HG02981 (cell line): ENCODE measurements around the gene USP17L5.
"Not testable (repeated sequence)": the region's sequence is repeated elsewhere in the genome, so short reads cannot be mapped to it uniquely, and the experiment has no call there.

Experiments used
- ATAC-seq: cut with Tn5 transposase; IDR thresholded peaks from one replicate; pipeline ENCODE4 v1.9.1; 2021; ENCODE audit warnings: mild to moderate bottlenecking, moderate library complexity; ENCODE audit not compliant: unreplicated experiment

USP17L5 gene, protein sequence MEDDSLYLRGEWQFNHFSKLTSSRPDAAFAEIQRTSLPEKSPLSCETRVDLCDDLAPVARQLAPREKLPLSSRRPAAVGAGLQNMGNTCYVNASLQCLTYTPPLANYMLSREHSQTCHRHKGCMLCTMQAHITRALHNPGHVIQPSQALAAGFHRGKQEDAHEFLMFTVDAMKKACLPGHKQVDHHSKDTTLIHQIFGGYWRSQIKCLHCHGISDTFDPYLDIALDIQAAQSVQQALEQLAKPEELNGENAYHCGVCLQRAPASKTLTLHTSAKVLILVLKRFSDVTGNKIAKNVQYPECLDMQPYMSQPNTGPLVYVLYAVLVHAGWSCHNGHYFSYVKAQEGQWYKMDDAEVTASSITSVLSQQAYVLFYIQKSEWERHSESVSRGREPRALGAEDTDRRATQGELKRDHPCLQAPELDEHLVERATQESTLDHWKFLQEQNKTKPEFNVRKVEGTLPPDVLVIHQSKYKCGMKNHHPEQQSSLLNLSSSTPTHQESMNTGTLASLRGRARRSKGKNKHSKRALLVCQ

DNA sequence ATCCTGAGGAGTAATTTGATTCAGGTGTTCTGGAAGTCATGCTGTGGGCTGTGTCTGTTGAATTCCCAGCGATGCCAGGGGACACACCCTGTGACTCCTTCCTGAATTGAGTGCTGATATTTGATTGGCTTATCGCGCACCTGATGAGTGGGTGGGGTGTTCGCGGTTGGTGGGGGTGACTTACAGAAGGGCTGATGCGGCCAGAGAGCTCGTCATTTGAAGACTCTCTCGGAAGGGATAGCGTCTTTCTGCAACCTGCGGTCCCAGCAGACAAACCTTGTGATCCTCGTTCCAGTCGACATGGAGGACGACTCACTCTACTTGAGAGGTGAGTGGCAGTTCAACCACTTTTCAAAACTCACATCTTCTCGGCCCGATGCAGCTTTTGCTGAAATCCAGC, at the start of gene USP17L5:
Gene USP17L5 (plus strand): TSS at position 301 of the 400 bp plus-strand sequence. CDS start 0 bp downstream, at position 301.
- ATAC-seq, result not testable (repeated sequence)

DNA sequence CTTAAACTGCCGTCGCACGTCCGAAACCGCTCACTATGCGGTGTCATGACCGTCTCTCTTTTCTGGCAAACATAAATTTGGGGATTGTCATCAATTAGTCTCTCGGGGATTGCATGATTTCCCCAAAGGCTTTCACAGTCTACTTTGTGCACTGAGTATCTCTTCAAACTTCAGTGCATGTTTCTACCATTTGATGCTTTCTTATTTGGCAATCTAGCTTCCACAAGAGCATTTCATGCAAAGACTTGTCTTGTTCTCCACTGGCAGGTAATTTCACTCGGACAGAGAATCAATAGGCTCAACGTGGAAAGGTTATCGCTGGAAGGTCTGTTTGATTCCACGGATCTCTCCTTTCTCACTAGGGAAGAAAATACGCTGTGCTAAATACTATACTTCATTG, 15.0 kb upstream of the USP17L5 start:
- not testable (repeated sequence) for ATAC-seq

DNA sequence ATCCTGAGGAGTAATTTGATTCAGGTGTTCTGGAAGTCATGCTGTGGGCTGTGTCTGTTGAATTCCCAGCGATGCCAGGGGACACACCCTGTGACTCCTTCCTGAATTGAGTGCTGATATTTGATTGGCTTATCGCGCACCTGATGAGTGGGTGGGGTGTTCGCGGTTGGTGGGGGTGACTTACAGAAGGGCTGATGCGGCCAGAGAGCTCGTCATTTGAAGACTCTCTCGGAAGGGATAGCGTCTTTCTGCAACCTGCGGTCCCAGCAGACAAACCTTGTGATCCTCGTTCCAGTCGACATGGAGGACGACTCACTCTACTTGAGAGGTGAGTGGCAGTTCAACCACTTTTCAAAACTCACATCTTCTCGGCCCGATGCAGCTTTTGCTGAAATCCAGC, 14.3 kb upstream of the USP17L5 start, which contains the start of gene USP17L24:
Gene USP17L24 (plus strand): TSS at position 301 of the 400 bp plus-strand sequence. CDS start 0 bp downstream, at position 301.
- ATAC-seq, result not testable (repeated sequence)

DNA sequence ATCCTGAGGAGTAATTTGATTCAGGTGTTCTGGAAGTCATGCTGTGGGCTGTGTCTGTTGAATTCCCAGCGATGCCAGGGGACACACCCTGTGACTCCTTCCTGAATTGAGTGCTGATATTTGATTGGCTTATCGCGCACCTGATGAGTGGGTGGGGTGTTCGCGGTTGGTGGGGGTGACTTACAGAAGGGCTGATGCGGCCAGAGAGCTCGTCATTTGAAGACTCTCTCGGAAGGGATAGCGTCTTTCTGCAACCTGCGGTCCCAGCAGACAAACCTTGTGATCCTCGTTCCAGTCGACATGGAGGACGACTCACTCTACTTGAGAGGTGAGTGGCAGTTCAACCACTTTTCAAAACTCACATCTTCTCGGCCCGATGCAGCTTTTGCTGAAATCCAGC, 9.6 kb upstream of the USP17L5 start, which contains the start of gene USP17L25:
Gene USP17L25 (plus strand): TSS at position 301 of the 400 bp plus-strand sequence. CDS start 0 bp downstream, at position 301.
- ATAC-seq, result not testable (repeated sequence)

DNA sequence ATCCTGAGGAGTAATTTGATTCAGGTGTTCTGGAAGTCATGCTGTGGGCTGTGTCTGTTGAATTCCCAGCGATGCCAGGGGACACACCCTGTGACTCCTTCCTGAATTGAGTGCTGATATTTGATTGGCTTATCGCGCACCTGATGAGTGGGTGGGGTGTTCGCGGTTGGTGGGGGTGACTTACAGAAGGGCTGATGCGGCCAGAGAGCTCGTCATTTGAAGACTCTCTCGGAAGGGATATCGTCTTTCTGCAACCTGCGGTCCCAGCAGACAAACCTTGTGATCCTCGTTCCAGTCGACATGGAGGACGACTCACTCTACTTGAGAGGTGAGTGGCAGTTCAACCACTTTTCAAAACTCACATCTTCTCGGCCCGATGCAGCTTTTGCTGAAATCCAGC, 4.8 kb upstream of the USP17L5 start, which contains the start of gene USP17L26:
Gene USP17L26 (plus strand): TSS at position 301 of the 400 bp plus-strand sequence. CDS start 0 bp downstream, at position 301.
- not testable (repeated sequence) for ATAC-seq

DNA sequence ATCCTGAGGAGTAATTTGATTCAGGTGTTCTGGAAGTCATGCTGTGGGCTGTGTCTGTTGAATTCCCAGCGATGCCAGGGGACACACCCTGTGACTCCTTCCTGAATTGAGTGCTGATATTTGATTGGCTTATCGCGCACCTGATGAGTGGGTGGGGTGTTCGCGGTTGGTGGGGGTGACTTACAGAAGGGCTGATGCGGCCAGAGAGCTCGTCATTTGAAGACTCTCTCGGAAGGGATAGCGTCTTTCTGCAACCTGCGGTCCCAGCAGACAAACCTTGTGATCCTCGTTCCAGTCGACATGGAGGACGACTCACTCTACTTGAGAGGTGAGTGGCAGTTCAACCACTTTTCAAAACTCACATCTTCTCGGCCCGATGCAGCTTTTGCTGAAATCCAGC, 4.6 kb downstream of the USP17L5 start, which contains the start of gene USP17L27:
Gene USP17L27 (plus strand): TSS at position 301 of the 400 bp plus-strand sequence. CDS start 0 bp downstream, at position 301.
- not testable (repeated sequence) for ATAC-seq

DNA sequence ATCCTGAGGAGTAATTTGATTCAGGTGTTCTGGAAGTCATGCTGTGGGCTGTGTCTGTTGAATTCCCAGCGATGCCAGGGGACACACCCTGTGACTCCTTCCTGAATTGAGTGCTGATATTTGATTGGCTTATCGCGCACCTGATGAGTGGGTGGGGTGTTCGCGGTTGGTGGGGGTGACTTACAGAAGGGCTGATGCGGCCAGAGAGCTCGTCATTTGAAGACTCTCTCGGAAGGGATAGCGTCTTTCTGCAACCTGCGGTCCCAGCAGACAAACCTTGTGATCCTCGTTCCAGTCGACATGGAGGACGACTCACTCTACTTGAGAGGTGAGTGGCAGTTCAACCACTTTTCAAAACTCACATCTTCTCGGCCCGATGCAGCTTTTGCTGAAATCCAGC, 9.4 kb downstream of the USP17L5 start, which contains the start of gene USP17L28:
Gene USP17L28 (plus strand): TSS at position 301 of the 400 bp plus-strand sequence. CDS start 0 bp downstream, at position 301.
- not testable (repeated sequence) for ATAC-seq

DNA sequence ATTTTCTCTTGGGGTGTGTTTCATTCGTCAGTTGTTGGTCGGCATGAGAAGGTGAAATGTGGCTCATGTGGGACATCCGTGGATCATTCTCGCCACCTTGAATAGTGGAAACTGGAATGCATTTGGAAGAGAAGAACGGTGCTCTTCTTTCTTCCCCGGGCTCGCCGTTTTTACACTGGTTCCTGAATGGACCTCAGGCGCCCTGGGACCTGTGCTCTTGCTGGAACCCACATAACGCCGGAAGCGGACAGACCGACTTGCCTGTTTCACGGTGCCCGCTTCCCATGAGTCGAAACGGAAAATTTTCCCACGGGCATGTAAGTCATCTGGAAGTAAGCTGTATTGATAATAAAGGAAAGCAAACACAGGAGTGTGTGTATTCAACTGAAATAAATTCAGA, 11.7 kb downstream of the USP17L5 start:
- ATAC-seq, result not testable (repeated sequence)

DNA sequence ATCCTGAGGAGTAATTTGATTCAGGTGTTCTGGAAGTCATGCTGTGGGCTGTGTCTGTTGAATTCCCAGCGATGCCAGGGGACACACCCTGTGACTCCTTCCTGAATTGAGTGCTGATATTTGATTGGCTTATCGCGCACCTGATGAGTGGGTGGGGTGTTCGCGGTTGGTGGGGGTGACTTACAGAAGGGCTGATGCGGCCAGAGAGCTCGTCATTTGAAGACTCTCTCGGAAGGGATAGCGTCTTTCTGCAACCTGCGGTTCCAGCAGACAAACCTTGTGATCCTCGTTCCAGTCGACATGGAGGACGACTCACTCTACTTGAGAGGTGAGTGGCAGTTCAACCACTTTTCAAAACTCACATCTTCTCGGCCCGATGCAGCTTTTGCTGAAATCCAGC, 14.1 kb downstream of the USP17L5 start, which contains the start of gene USP17L29:
Gene USP17L29 (plus strand): TSS at position 301 of the 400 bp plus-strand sequence. CDS start 0 bp downstream, at position 301.
- not testable (repeated sequence) for ATAC-seq

DNA sequence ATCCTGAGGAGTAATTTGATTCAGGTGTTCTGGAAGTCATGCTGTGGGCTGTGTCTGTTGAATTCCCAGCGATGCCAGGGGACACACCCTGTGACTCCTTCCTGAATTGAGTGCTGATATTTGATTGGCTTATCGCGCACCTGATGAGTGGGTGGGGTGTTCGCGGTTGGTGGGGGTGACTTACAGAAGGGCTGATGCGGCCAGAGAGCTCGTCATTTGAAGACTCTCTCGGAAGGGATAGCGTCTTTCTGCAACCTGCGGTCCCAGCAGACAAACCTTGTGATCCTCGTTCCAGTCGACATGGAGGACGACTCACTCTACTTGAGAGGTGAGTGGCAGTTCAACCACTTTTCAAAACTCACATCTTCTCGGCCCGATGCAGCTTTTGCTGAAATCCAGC, 23.6 kb downstream of the USP17L5 start, which contains the start of gene USP17L30:
Gene USP17L30 (plus strand): TSS at position 301 of the 400 bp plus-strand sequence. CDS start 0 bp downstream, at position 301.
- ATAC-seq, result not testable (repeated sequence)

DNA sequence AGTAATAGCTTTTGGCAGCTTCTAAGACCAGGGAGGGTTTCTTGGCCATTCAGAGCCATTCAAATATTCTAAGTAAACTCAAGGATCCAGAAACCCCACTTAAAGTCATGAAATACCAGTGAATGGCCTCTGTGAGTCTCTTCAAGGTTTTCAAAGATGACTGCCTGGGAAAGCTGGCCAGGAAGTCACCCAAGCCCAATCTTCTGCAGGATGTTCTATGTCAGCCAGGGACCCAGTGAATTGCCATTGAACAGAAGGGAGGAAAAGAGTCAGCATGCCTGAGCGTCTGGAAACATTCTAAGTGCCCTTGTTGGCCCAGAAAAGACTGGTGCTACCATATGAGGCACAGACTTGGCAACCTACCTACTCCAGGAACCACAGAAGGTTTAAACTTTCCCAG, 40.7 kb downstream of the USP17L5 start:
- ATAC-seq, result not testable (repeated sequence)

DNA sequence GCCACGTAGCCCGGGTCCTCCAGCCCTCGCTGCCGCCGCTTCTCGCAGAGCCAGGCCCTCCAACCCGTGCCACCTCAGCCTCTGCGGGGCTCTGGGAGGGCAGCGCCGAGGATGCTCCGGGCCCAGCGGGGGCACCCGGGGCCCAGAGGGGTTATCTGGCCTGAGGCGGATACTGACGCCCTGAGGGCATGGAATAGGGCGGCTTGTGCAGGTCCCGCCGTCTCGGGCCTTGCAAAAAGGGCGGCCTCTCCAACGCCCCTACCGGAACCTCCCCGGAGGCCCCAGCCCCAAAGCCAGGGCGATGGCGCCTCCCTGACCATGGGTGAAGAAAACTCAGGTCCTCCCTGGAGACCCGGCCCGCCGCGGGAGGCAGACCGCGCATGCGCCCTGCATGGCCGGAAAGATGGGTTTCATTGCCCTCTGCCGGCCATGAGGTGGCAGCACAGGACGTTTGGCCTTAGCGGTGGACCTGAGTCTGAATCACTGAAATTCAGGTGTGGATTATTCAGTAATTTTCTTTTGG, 41.9 kb downstream of the USP17L5 start:
- not testable (repeated sequence) for ATAC-seq

DNA sequence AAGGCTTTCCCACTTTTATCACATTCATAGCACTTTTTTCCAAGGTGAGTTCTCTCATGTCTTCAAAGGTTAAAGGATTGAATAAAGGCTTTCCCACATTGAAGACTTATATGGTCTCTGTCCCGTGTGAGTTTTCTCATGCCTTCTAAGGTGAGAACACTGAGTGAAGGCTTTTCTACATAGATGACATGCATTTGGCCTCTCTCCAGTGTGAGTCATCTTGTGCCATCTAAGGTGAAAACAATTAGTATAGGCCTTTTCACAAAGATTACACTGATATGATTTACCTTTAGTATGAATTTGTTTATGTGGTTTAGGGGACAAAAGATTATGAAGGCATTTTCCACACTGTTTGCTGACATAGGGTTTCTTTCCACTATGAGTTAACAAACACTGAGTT, 44.9 kb downstream of the USP17L5 start:
- no peak for ATAC-seq

DNA sequence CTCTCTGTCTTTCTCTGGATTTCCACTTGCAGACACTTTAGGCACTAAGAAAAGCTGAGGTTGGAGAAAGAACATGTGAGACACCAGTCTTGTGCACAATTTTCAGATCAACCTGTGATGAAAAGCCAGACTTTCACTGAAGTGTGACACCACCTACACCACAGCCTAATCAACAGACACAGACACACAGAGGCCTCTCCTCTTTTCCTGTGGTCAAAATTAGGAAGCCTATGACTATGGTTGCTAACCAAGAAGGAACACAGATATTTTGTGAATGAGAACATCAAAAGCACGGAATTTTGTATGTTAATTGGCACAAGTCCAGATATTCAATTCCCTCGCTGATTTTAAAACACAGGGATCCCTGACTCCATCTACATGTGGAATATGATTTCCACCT, 49.8 kb downstream of the USP17L5 start:
- not testable (repeated sequence) for ATAC-seq
